ENCODE data around the gene SLC49A3. TPM values are rescaled to one million over a fixed set of nuclear protein-coding genes. Genes with fewer than 3 reads are reported as not detected.

SLC49A3 gene
- total RNA-seq, 2 donors from 2014 or later, result 10.0 to 12.0 TPM

DNA sequence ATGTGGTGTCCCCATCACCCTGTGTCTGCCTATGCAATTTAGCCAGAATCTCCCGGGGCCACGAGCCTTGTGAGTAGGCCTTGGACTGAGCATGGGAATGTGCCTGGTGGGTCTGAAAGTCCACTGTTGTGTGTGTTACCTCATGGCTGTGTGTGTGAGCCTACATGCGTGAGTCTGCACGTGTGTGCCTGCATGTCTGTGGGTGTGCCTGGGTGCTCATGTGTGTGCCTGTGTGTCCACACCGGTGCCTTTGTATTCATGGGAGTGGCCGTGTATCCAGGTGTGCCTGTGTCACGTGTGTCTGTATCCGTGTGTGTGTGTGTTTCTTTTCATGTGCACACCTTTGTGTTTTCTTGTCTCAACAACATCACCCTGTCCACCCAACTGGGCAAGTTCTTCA is 29.1 kb downstream of the SLC49A3 start:
- peaks cover 0 to 18% of the 10 kb centered on the region in 2 donors for H3K4me1 ChIP-seq
- DNase-seq (ENCODE audit: low spot score), result no peak
- no peaks in the 10 kb centered on the region for H3K27me3 ChIP-seq
- H3K36me3 ChIP-seq, result no peaks in the 10 kb centered on the region
- TF ChIP-seq, protein P1, sequence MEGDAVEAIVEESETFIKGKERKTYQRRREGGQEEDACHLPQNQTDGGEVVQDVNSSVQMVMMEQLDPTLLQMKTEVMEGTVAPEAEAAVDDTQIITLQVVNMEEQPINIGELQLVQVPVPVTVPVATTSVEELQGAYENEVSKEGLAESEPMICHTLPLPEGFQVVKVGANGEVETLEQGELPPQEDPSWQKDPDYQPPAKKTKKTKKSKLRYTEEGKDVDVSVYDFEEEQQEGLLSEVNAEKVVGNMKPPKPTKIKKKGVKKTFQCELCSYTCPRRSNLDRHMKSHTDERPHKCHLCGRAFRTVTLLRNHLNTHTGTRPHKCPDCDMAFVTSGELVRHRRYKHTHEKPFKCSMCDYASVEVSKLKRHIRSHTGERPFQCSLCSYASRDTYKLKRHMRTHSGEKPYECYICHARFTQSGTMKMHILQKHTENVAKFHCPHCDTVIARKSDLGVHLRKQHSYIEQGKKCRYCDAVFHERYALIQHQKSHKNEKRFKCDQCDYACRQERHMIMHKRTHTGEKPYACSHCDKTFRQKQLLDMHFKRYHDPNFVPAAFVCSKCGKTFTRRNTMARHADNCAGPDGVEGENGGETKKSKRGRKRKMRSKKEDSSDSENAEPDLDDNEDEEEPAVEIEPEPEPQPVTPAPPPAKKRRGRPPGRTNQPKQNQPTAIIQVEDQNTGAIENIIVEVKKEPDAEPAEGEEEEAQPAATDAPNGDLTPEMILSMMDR (IDR thresholded peaks at IDR 0.05), result no peak
- no peak overlapping the region for H3K27ac ChIP-seq
- no peak overlapping the region for H3K4me3 ChIP-seq
- no peaks in the 10 kb centered on the region for H3K9me3 ChIP-seq

- TF ChIP-seq, protein P1 (IDR thresholded peaks at IDR 0.05), result no peak
- H3K27me3 ChIP-seq, result no peaks in the 10 kb centered on the region
- no peak overlapping the region for H3K4me3 ChIP-seq
- H3K36me3 ChIP-seq, result no peaks in the 10 kb centered on the region
- no peaks in the 10 kb centered on the region for H3K9me3 ChIP-seq
- H3K27ac ChIP-seq, result no peak overlapping the region
- DNase-seq (ENCODE audit: low spot score), result no peak
- H3K4me1 ChIP-seq, result peaks cover 0 to 11% of the 10 kb centered on the region in 2 donors
Measured at GRCh38 chr4:658681-659667, 30.0 kb downstream of the SLC49A3 start.

DNA sequence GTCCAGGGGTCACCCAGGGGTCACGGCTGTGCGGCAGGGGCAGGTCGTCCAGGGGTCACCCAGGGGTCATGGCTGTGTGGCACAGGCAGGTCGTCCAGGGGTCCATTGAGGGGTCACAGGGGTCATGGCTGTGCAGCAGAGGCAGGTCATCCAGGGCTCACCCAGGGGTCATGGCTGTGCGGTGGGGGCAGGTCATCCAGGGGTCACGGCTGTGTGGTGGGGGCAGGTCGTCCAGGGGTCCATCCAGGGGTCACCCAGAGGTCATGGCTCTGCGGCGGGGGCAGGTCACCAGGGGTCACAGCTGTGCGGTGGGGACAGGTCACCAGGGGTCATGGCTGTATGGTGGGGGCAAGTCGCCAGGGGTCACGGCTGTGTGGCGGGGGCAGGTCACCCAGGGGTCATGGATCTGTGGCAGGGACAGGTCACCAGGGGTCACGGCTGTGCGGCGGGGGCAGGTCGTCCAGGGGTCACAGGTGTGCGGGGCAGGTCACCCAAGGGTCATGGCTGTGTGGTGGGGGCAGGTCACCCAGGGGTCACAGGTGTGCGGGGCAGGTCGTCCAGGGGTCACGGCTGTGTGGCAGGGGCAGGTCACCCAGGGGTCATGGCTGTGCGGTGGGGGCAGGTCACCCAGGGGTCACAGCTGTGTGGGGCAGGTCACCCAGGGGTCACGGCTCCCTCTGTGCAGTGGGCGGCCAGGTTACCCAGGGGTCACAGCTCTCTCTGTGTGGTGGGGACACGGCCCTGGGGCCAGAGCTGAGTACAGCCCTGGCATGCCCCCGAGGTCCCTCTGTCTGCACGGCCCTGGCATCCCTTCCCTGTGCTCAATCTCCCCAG is 30.9 kb downstream of the SLC49A3 start:
- Histone ChIP-seq H3K27ac (no peak overlapping the region), H3K36me3 (no peaks in the 10 kb centered on the region), H3K4me3 (no peak overlapping the region), H3K9me3 (no peaks in the 10 kb centered on the region), H3K27me3 (no peaks in the 10 kb centered on the region), H3K4me1 (peaks cover 0 to 2% of the 10 kb centered on the region in 2 donors)
- no peak for DNase-seq (ENCODE audit: low spot score)
- TF ChIP-seq, protein P1 (IDR thresholded peaks at IDR 0.05), result no peak

GRCh38 chr4:657338-657833 is 31.6 kb downstream of the SLC49A3 start:
- H3K27ac ChIP-seq, result no peak overlapping the region
- H3K36me3 ChIP-seq, result no peaks in the 10 kb centered on the region
- TF ChIP-seq, protein P1 (IDR thresholded peaks at IDR 0.05), result no peak
- no peak for DNase-seq (ENCODE audit: low spot score)
- H3K4me3 ChIP-seq, result no peak overlapping the region
- no peaks in the 10 kb centered on the region for H3K4me1 ChIP-seq
- no peaks in the 10 kb centered on the region for H3K27me3 ChIP-seq
- H3K9me3 ChIP-seq, result no peaks in the 10 kb centered on the region

GRCh38 chr4:656436-657337 is 32.3 kb downstream of the SLC49A3 start:
- Histone ChIP-seq H3K4me1 (no peaks in the 10 kb centered on the region), H3K9me3 (no peaks in the 10 kb centered on the region), H3K4me3 (no peak overlapping the region), H3K36me3 (no peaks in the 10 kb centered on the region), H3K27me3 (no peaks in the 10 kb centered on the region), H3K27ac (no peak overlapping the region)
- no peak for DNase-seq (ENCODE audit: low spot score)
- TF ChIP-seq, protein P1 (IDR thresholded peaks at IDR 0.05), result no peak

All from right atrium auricular region (tissue), 2 donors.